ENCODE measurements around the gene PTPN12. TPM values are rescaled to one million over a fixed set of nuclear protein-coding genes. Genes with fewer than 3 reads are reported as not detected.

The PTPN12 gene
- total and polyA plus RNA-seq, 2 of the 4 experiments (the other 2 are of a cell fraction), result 24.7 to 31.0 TPM

DNA sequence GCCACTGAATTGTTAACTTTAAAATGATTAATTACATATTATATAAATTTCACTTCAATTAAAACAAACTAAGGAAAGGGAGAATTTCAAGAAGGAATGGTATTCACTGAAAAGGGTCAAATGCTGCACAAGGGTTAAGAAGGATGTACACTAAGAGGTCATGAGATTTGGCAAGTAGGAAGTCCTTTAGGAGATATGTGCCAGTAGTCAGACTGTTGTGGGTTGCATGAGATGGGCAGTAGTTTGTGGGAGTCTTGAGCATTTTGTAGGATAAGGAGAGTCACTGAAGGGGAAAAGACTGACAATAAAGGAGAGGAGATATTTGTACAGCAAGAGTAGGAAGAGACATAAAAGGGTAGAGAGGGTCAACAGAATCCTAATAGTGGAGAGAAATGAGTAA is 12.4 kb upstream of the PTPN12 start:
- in situ Hi-C loops (cut with MboI; ENCODE audit: low sequenced_read_pairs) (no loop called here), dilution Hi-C loops (cut with HindIII; ENCODE audit: low sequenced_read_pairs, unreplicated experiment) (no loop called here)

More for the DNA sequence above, 12.4 kb upstream of the PTPN12 start:
- no peak overlapping the region for H2AK5ac ChIP-seq (ENCODE audit: low read depth, low read length)
- H4K5ac ChIP-seq (ENCODE audit: low read depth, low read length), result no peak overlapping the region
- no peak overlapping the region for H2AK9ac ChIP-seq (replicated peaks; ENCODE audit: low read depth, low read length, poor library complexity)
- no peaks in the 10 kb centered on the region for H3K79me1 ChIP-seq (ENCODE audit: low read depth in 1 of 2, low read length in 2 of 2)
- H3K27me3 ChIP-seq (ENCODE audit: control insufficient read depth, insufficient read depth, low read length), result no peaks in the 10 kb centered on the region
- no peak for DNase-seq
- H3K9ac ChIP-seq (ENCODE audit: low read depth, low read length), result no peak overlapping the region
- H3K18ac ChIP-seq (ENCODE audit: low read depth, low read length), result no peak overlapping the region
- no TSS peak for BruUV-seq (replicated peaks)
- peaks cover 4% of the 10 kb centered on the region; the same call in 1 of the 2 replicates for H3K4me1 ChIP-seq (ENCODE audit: control insufficient read depth, insufficient read depth, low read length)
- no peak overlapping the region for H3K23ac ChIP-seq (ENCODE audit: low read depth, low read length)
- intact Hi-C loops (cut with micrococcal nuclease), result no loop called here
- no peak overlapping the region for H2BK20ac ChIP-seq (ENCODE audit: low read depth, low read length)
- POLR2A ChIA-PET (ENCODE audit: unreplicated experiment), result no interaction called here
- H4K8ac ChIP-seq (ENCODE audit: low read depth in 2 of 2, low read length in 2 of 2), result no peak overlapping the region
- H3K4ac ChIP-seq (ENCODE audit: low read depth, low read length), result no peak overlapping the region
- H3K4me2 ChIP-seq (ENCODE audit: low read depth, low read length), result no peak overlapping the region
- H2BK5ac ChIP-seq (ENCODE audit: low read depth, low read length, poor library complexity, severe bottlenecking), result no peak overlapping the region
- H3K9me1 ChIP-seq (ENCODE audit: insufficient read depth, low read length), result no peaks in the 10 kb centered on the region
- no peaks in the 10 kb centered on the region for H3K36me3 ChIP-seq (ENCODE audit: control insufficient read depth, insufficient read depth, low read length)
- H3K9me3 ChIP-seq (ENCODE audit: control insufficient read depth, insufficient read depth, low read length), result no peaks in the 10 kb centered on the region
- H3K14ac ChIP-seq (replicated peaks; ENCODE audit: low read depth, low read length), result no peak overlapping the region
- no peaks in the 10 kb centered on the region for H4K20me1 ChIP-seq (ENCODE audit: insufficient read depth, low read length)
- H4K91ac ChIP-seq (ENCODE audit: insufficient read depth, low read depth, low read length), result no peak overlapping the region
- H2BK120ac ChIP-seq (ENCODE audit: low read depth, low read length), result no peak overlapping the region
- no peak overlapping the region for H2AFZ ChIP-seq (replicated peaks; ENCODE audit: low read length, poor library complexity)
- CTCF ChIA-PET, result no interaction called here
- ATAC-seq (ENCODE audit: low read depth), result no peak
- no peak overlapping the region for H2BK15ac ChIP-seq (ENCODE audit: low read depth, low read length)
- TF ChIP-seq, protein P1, sequence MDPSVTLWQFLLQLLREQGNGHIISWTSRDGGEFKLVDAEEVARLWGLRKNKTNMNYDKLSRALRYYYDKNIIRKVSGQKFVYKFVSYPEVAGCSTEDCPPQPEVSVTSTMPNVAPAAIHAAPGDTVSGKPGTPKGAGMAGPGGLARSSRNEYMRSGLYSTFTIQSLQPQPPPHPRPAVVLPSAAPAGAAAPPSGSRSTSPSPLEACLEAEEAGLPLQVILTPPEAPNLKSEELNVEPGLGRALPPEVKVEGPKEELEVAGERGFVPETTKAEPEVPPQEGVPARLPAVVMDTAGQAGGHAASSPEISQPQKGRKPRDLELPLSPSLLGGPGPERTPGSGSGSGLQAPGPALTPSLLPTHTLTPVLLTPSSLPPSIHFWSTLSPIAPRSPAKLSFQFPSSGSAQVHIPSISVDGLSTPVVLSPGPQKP (IDR thresholded peaks at IDR 0.05; ENCODE audit: borderline replicate concordance, low read depth, low read length), result no peak
- TF ChIP-seq MAZ (IDR thresholded peaks at IDR 0.05; ENCODE audit: borderline replicate concordance, low read depth, low read length) (no peak), MAFK (IDR thresholded peaks at IDR 0.05; ENCODE audit: low read depth, low read length) (no peak), SMC3 (IDR thresholded peaks at IDR 0.05; ENCODE audit: low read depth, low read length) (no peak), RCOR1 (IDR thresholded peaks at IDR 0.05; ENCODE audit: insufficient replicate concordance, low read length) (no peak), NFE2L2 (IDR thresholded peaks at IDR 0.05; ENCODE audit: low read depth, low read length) (no peak), BHLHE40 (IDR thresholded peaks at IDR 0.05; ENCODE audit: low read depth, low read length) (no peak), CHD1 (IDR thresholded peaks at IDR 0.05; ENCODE audit: low read depth, low read length) (no peak), CEBPB (IDR thresholded peaks at IDR 0.05; ENCODE audit: low read depth, low read length) (no peak)
- TF ChIP-seq, protein P2, sequence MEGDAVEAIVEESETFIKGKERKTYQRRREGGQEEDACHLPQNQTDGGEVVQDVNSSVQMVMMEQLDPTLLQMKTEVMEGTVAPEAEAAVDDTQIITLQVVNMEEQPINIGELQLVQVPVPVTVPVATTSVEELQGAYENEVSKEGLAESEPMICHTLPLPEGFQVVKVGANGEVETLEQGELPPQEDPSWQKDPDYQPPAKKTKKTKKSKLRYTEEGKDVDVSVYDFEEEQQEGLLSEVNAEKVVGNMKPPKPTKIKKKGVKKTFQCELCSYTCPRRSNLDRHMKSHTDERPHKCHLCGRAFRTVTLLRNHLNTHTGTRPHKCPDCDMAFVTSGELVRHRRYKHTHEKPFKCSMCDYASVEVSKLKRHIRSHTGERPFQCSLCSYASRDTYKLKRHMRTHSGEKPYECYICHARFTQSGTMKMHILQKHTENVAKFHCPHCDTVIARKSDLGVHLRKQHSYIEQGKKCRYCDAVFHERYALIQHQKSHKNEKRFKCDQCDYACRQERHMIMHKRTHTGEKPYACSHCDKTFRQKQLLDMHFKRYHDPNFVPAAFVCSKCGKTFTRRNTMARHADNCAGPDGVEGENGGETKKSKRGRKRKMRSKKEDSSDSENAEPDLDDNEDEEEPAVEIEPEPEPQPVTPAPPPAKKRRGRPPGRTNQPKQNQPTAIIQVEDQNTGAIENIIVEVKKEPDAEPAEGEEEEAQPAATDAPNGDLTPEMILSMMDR (conservative IDR thresholded peaks at IDR 0.05; ENCODE audit: low read depth, low read length), result no peak
- no peak overlapping the region for H3K56ac ChIP-seq (ENCODE audit: extremely low read depth, insufficient read depth, low read length)
- no peak overlapping the region for H3K27ac ChIP-seq (ENCODE audit: insufficient read depth, low read length)
- no peak overlapping the region for H3K4me3 ChIP-seq (ENCODE audit: insufficient read depth, low read depth, low read length)

All from IMR-90 (cell line).